SU-DHL-6 (cell line): ENCODE data around the gene ANO9.
"Not testable (repeated sequence)": the region's sequence is repeated elsewhere in the genome, so short reads cannot be mapped to it uniquely, and the experiment has no call there.

Experiments used
- CTCF ChIP-seq: fragments of 200-600 bp; sonication (generic); IDR thresholded peaks from one replicate; pipeline ENCODE4 v1.5.1; 2017; ENCODE audit warnings: antibody characterized with exemption, mild to moderate bottlenecking, low read length, moderate library complexity; ENCODE audit not compliant: insufficient read depth, poor library complexity, severe bottlenecking
- EZH2phosphoT487 ChIP-seq: fragments of 200-600 bp; sonication (generic), shearing (Covaris generic); conservative IDR thresholded peaks from 2 replicates; pipeline ENCODE4 v1.6.1; 2018; ENCODE audit warnings: mild to moderate bottlenecking, antibody characterized with exemption, low read length, moderate library complexity, mixed read lengths

DNA sequence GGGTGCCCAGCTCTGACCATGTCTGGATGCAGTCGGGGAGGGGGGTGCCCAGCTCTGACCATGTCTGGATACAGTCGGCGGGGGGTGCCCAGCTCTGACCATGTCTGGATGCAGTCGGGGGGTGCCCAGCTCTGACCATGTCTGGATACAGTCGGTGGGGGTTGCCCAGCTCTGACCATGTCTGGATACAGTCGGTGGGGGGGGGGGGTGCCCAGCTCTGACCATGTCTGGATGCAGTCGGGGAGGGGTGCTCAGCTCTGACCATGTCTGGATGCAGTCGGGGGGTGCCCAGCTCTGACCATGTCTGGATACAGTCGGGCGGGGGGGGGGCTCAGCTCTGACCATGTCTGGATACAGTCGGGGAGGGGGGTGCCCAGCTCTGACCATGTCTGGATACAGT, 30.3 kb downstream of the ANO9 start:
- not testable (repeated sequence) for TF ChIP-seq CTCF, EZH2phosphoT487
